SK-N-SH (cell line): ENCODE measurements around the gene PTCD2. TPM values are rescaled to one million over a fixed set of nuclear protein-coding genes. Genes with fewer than 3 reads are reported as not detected.
"Not testable (repeated sequence)": the region's sequence is repeated elsewhere in the genome, so short reads cannot be mapped to it uniquely, and the experiment has no call there.

Experiments used
- CTCF ChIA-PET: fragments of 300-600, 350-600 bp; formaldehyde crosslinking; extraction: SDS; loops from one replicate; lab custom pipeline; 2021; lab: Yijun Ruan, JAX
- POLR2A ChIA-PET: fragments of 350-600 bp; sonication (Branson Sonifier 250); formaldehyde crosslinking; extraction: SDS; loops from one replicate; lab custom pipeline; 2020; ENCODE audit warnings: antibody characterized with exemption, inconsistent platforms; lab: Yijun Ruan, JAX
- DNase-seq: peaks from one replicate; pipeline ENCODE4 v3.0.0; 2012
- H2AFZ ChIP-seq: fragments of 200-600 bp; sonication (generic); 2 replicates; pipeline ENCODE4 v1.8.1; 2016; ENCODE audit warnings: antibody characterized with exemption, mild to moderate bottlenecking, low read depth
- H3F3A ChIP-seq: fragments of 200-600 bp; sonication (generic); replicated peaks from 2 replicates; pipeline ENCODE3; 2016; ENCODE audit warnings: antibody characterized with exemption, mild to moderate bottlenecking; ENCODE audit not compliant: insufficient read depth
- H3K27ac ChIP-seq, 2 experiments: fragments of 200-500 bp in 1 of 2; fragments of 200-600 bp in 1 of 2; sonication (Bioruptor generic) in 1 of 2; sonication (generic), shearing (Covaris generic) in 1 of 2; 2 replicates each; pipeline versions ENCODE4 v1.5.1 to v1.6.1; 2014 to 2016; ENCODE audit warnings: low read depth in 2 of 2, inconsistent platforms in 1 of 2, low read length in 1 of 2, mild to moderate bottlenecking in 1 of 2, mixed read lengths in 1 of 2
- H3K27me3 ChIP-seq: fragments of 200-600 bp; sonication (generic), shearing (Covaris generic); 2 replicates; pipeline ENCODE4 v1.6.1; 2016; ENCODE audit warnings: mixed run types; ENCODE audit not compliant: insufficient read depth
- H3K36me3 ChIP-seq, 2 experiments: fragments of 200-500 bp in 1 of 2; fragments of 200-600 bp in 1 of 2; sonication (Bioruptor generic) in 1 of 2; sonication (generic) in 1 of 2; replicated peaks in 1 of 2; 2 replicates each; pipeline versions ENCODE3 to v1.5.1; 2014 to 2016; ENCODE audit warnings: low read length in 1 of 2, mild to moderate bottlenecking in 1 of 2; ENCODE audit not compliant: insufficient read depth in 2 of 2, control insufficient read depth in 1 of 2
- H3K4me1 ChIP-seq, 2 experiments: fragments of 200-500 bp in 1 of 2; fragments of 200-600 bp in 1 of 2; sonication (Bioruptor generic) in 1 of 2; sonication (generic), shearing (Covaris generic) in 1 of 2; 2 replicates each; pipeline versions ENCODE4 v1.5.1 to v1.6.1; 2014 to 2016; ENCODE audit warnings: low read depth in 1 of 2, low read length in 1 of 2, mixed run types in 1 of 2; ENCODE audit not compliant: insufficient read depth in 2 of 2, control insufficient read depth in 1 of 2
- H3K4me2 ChIP-seq: fragments of 200-600 bp; sonication (generic), shearing (Covaris generic); 2 replicates; pipeline ENCODE4 v1.6.1; 2017; ENCODE audit warnings: mixed run types
- H3K4me3 ChIP-seq, 2 experiments: fragments of 200-500 bp in 1 of 2; fragments of 200-600 bp in 1 of 2; sonication (Bioruptor generic) in 1 of 2; sonication (generic), shearing (Covaris generic) in 1 of 2; 2 replicates each; pipeline versions ENCODE4 v1.5.1 to v1.8.1; 2014 to 2016; ENCODE audit warnings: low read depth in 2 of 2, inconsistent platforms in 1 of 2, low read length in 1 of 2, mild to moderate bottlenecking in 1 of 2, mixed read lengths in 1 of 2, moderate library complexity in 1 of 2
- H3K79me2 ChIP-seq: fragments of 200-600 bp; sonication (generic); 2 replicates; pipeline ENCODE4 v1.8.1; 2017; ENCODE audit warnings: mild to moderate bottlenecking; ENCODE audit not compliant: insufficient read depth
- H3K9ac ChIP-seq: fragments of 200-600 bp; sonication (generic); 2 replicates; pipeline ENCODE4 v1.6.1; 2017; ENCODE audit warnings: mixed run types
- H3K9me2 ChIP-seq: fragments of 200-600 bp; sonication (generic); 2 replicates; pipeline ENCODE4 v1.6.1; 2017; ENCODE audit warnings: mixed run types
- H3K9me3 ChIP-seq: fragments of 200-600 bp; sonication (generic); 2 replicates; pipeline ENCODE4 v1.6.1; 2017; ENCODE audit warnings: mixed run types, mild to moderate bottlenecking, moderate library complexity
- H4K20me1 ChIP-seq: fragments of 200-600 bp; sonication (generic); 2 replicates; pipeline ENCODE4 v1.6.1; 2017; ENCODE audit warnings: mild to moderate bottlenecking, mixed run types; ENCODE audit not compliant: insufficient read depth
- FOSL2 ChIP-seq: IDR thresholded peaks from 2 replicates; pipeline ENCODE4 v1.4.0; 2012; ENCODE audit warnings: low read depth, mild to moderate bottlenecking, moderate library complexity, borderline replicate concordance
- GATA2 ChIP-seq: sonication (generic); formaldehyde crosslinking; IDR thresholded peaks from 2 replicates; pipeline ENCODE4 v1.5.0; 2020; ENCODE audit warnings: mild to moderate bottlenecking, missing genetic modification reagents
- NRF1 ChIP-seq: IDR thresholded peaks from 2 replicates; pipeline ENCODE4 v1.6.1; 2012; ENCODE audit warnings: low read depth, mild to moderate bottlenecking, low read length
- RFX5 ChIP-seq: IDR thresholded peaks from 2 replicates; pipeline ENCODE4 v1.6.1; 2012; ENCODE audit warnings: mild to moderate bottlenecking, improper control_type of control experiment, low read length
- TEAD4 ChIP-seq: IDR thresholded peaks from 2 replicates; pipeline ENCODE4 v1.4.0; 2012; ENCODE audit warnings: mild to moderate bottlenecking, borderline replicate concordance; ENCODE audit not compliant: insufficient read depth
- YY1 ChIP-seq: IDR thresholded peaks from 2 replicates; pipeline ENCODE4 v1.4.0; 2012; ENCODE audit warnings: low read depth, mild to moderate bottlenecking
- WGBS: methylation state at CpG from one replicate; pipeline ENCODE4 v1.1.6; 2017; ENCODE audit warnings: low lambda C conversion rate; 5-methylcytosine and 5-hydroxymethylcytosine counted together
- polyA plus RNA-seq, 3 experiments: library from polyadenylated mRNA; depleted of rRNA; stranded (reverse); fragments of >200 nt; gene quantifications; 2 replicates each; pipeline ENCODE4 v1.2.3, GENCODE V29; 2012
- TF ChIP-seq, protein P1 (sequence below): IDR thresholded peaks from 2 replicates; pipeline ENCODE4 v1.6.1; 2012; ENCODE audit warnings: mild to moderate bottlenecking, low read depth, low read length, moderate library complexity
- TF ChIP-seq, protein P2 (sequence below): fragments of 200-600 bp; sonication (generic); IDR thresholded peaks from 2 replicates; pipeline ENCODE4 v1.6.1; 2017; ENCODE audit warnings: antibody characterized with exemption, mild to moderate bottlenecking, moderate library complexity

Gene PTCD2
- polyA plus RNA-seq, 1 of the 3 experiments (the other 2 are of a cell fraction), result 6.7 TPM

DNA sequence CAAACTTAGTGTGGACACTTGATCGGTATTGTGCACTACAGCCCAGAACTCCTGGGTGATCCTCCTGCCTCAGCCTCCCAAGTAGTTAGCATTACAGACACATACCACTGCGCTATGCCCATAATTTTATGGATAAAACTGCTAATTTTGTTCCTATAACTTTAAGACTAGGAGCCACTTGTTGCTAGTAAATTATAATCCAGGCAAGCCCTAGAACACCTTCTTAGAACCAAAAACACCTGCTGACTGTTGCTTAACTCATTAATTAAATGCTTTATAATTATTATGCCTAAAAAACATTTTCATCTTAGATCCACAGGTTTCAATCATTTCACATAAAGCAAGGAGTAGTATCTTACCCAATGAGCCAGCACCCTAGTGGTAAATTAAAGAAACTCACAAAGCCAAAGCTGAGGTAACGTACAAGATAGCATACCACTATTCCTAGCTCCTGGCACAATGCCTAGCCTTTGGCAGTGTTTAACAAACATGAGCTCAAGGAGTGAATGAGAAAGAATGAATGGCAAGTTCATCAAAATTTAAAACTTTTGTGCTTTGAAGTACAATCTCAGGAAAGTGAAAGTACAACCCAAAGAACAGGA is 5.5 kb upstream of the PTCD2 start:
- 0 out of 2 replicates have a peak, but pooled peaks cover 4% of the 10 kb centered on the region for H4K20me1 ChIP-seq
- 87% methylated on average over 3 of the region's 3 CpGs for WGBS
- no peak overlapping the region for H2AFZ ChIP-seq
- no peak overlapping the region for H3K4me2 ChIP-seq
- no peak overlapping the region for H3K27ac ChIP-seq
- peaks cover 62% of the 10 kb centered on the region for H3K79me2 ChIP-seq
- H3K9me2 ChIP-seq, result no peaks in the 10 kb centered on the region
- peak; percentile 17 for DNase-seq
- no peaks in the 10 kb centered on the region for H3K9me3 ChIP-seq
- H3F3A ChIP-seq, result peaks cover 13% of the 10 kb centered on the region
- peaks cover 0 to 3% of the 10 kb centered on the region in 2 experiments; a peak in 2 of 4 replicates for H3K4me1 ChIP-seq
- H3K36me3 ChIP-seq, result peaks cover 31 to 37% of the 10 kb centered on the region in 2 experiments
- ChIA-PET CTCF (interaction anchor here (0.7 to 1.3 kb wide), 2 partner anchors 9 to 93 kb away, joined by 3 read pairs; no protein-coding TSS in a partner anchor), POLR2A (no interaction called here)
- H3K9ac ChIP-seq, result no peak overlapping the region
- H3K27me3 ChIP-seq, result no peaks in the 10 kb centered on the region
- TF ChIP-seq FOSL2, result no peak
- TF ChIP-seq, protein P1, sequence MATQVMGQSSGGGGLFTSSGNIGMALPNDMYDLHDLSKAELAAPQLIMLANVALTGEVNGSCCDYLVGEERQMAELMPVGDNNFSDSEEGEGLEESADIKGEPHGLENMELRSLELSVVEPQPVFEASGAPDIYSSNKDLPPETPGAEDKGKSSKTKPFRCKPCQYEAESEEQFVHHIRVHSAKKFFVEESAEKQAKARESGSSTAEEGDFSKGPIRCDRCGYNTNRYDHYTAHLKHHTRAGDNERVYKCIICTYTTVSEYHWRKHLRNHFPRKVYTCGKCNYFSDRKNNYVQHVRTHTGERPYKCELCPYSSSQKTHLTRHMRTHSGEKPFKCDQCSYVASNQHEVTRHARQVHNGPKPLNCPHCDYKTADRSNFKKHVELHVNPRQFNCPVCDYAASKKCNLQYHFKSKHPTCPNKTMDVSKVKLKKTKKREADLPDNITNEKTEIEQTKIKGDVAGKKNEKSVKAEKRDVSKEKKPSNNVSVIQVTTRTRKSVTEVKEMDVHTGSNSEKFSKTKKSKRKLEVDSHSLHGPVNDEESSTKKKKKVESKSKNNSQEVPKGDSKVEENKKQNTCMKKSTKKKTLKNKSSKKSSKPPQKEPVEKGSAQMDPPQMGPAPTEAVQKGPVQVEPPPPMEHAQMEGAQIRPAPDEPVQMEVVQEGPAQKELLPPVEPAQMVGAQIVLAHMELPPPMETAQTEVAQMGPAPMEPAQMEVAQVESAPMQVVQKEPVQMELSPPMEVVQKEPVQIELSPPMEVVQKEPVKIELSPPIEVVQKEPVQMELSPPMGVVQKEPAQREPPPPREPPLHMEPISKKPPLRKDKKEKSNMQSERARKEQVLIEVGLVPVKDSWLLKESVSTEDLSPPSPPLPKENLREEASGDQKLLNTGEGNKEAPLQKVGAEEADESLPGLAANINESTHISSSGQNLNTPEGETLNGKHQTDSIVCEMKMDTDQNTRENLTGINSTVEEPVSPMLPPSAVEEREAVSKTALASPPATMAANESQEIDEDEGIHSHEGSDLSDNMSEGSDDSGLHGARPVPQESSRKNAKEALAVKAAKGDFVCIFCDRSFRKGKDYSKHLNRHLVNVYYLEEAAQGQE, result no peak
- TF ChIP-seq, protein P2, sequence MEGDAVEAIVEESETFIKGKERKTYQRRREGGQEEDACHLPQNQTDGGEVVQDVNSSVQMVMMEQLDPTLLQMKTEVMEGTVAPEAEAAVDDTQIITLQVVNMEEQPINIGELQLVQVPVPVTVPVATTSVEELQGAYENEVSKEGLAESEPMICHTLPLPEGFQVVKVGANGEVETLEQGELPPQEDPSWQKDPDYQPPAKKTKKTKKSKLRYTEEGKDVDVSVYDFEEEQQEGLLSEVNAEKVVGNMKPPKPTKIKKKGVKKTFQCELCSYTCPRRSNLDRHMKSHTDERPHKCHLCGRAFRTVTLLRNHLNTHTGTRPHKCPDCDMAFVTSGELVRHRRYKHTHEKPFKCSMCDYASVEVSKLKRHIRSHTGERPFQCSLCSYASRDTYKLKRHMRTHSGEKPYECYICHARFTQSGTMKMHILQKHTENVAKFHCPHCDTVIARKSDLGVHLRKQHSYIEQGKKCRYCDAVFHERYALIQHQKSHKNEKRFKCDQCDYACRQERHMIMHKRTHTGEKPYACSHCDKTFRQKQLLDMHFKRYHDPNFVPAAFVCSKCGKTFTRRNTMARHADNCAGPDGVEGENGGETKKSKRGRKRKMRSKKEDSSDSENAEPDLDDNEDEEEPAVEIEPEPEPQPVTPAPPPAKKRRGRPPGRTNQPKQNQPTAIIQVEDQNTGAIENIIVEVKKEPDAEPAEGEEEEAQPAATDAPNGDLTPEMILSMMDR, result peak; percentile 41; the same call in 1 of the 2 replicates
- no peak for TF ChIP-seq YY1
- no peak for TF ChIP-seq NRF1
- no peak for TF ChIP-seq TEAD4
- no peak for TF ChIP-seq GATA2
- TF ChIP-seq RFX5, result no peak
- H3K4me3 ChIP-seq, result no peak overlapping the region

DNA sequence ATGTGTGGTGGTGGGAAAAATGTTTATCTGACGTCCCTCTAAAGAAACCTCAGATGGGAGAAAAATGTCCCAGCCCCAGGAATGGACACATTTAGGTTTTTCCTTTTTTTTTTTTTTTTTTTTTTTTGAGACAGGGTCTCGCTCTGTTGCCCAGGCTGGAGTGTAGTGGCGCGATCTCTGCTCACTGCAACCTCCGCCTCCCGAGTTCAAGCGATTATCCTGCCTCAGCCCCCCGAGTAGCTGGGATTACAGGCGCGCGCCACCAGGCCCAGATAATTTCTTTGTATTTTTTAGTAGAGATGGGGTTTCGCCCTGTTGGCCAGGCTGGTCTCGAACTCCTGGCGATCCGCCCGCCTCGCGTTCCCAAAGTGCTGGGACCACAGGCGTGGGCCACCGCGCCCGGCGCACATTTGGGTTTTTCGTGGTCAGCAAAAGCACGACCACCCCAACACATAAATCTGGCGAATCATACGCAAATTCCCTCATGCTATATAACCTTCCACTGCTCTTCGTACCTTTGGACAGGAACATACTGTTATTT is 668 bp upstream of the PTCD2 start:
- ChIA-PET CTCF (interaction anchor here (1.0 to 4.1 kb wide), 3 partner anchors 11 to 536 kb away, joined by 3 to 33 read pairs (median 9); no protein-coding TSS in a partner anchor), POLR2A (interaction anchor here (0.8 to 3.1 kb wide), 7 partner anchors 9 to 497 kb away, joined by 3 to 16 read pairs (median 6); partner anchors contain the start of genes MAP1B and TNPO1)
- Histone ChIP-seq H3K36me3 (peaks cover 10 to 11% of the 10 kb centered on the region in 2 experiments), H3K27ac (peak overlapping the region; percentile 66 to 90), H3K79me2 (peaks cover 74% of the 10 kb centered on the region), H3K9ac (peak overlapping the region; percentile 69; the same call in 1 of the 2 replicates), H3K4me3 (peak overlapping the region; percentile 77 to 84), H2AFZ (peak overlapping the region; percentile 93), H3K4me2 (peak overlapping the region; percentile 77)
- H3K9me2 ChIP-seq, H3F3A ChIP-seq, H3K9me3 ChIP-seq, H3K4me1 ChIP-seq, H4K20me1 ChIP-seq, DNase-seq, H3K27me3 ChIP-seq: not testable (repeated sequence)
- WGBS, result 7% methylated on average over 28 of the region's 28 CpGs
